ENCODE data around the gene C19orf53.

Gene C19orf53

GRCh38 chr19:13819238-13819637 is 45.0 kb downstream of the C19orf53 start:
- Histone ChIP-seq H3K4me1 (ENCODE audit: insufficient read depth, low read length, poor library complexity, severe bottlenecking) (no peaks in the 10 kb centered on the region), H3K27me3 (ENCODE audit: insufficient read depth, low read length, poor library complexity, severe bottlenecking) (no peaks in the 10 kb centered on the region), H3K9me3 (ENCODE audit: insufficient read depth, low read depth, low read length) (no peaks in the 10 kb centered on the region), H3K4me3 (ENCODE audit: low read length, poor library complexity, severe bottlenecking) (no peak overlapping the region), H2AFZ (ENCODE audit: low read length) (no peak overlapping the region), H3K9ac (ENCODE audit: low read depth, low read length, poor library complexity, severe bottlenecking) (no peak overlapping the region), H4K20me1 (ENCODE audit: insufficient read depth, low read length, poor library complexity, severe bottlenecking) (no peaks in the 10 kb centered on the region), H3K4me2 (ENCODE audit: low read depth, low read length, poor library complexity, severe bottlenecking) (no peak overlapping the region), H3F3A (ENCODE audit: low read depth) (no peaks in the 10 kb centered on the region), H3K9me2 (replicated peaks; ENCODE audit: low read depth, low read length) (no peaks in the 10 kb centered on the region), H3K36me3 (ENCODE audit: insufficient read depth, low read length) (no peaks in the 10 kb centered on the region), H3K79me2 (ENCODE audit: insufficient read depth, low read length) (no peaks in the 10 kb centered on the region)
- TF ChIP-seq CTCF (conservative IDR thresholded peaks at IDR 0.05; ENCODE audit: low read length) (no peak), EZH2phosphoT487 (IDR thresholded peaks at IDR 0.05; ENCODE audit: borderline replicate concordance) (no peak)

- Histone ChIP-seq H3K9me2 (replicated peaks; ENCODE audit: low read depth, low read length) (no peaks in the 10 kb centered on the region), H4K20me1 (ENCODE audit: insufficient read depth, low read length, poor library complexity, severe bottlenecking) (no peaks in the 10 kb centered on the region), H3K4me3 (ENCODE audit: low read length, poor library complexity, severe bottlenecking) (no peak overlapping the region), H3F3A (ENCODE audit: low read depth) (no peaks in the 10 kb centered on the region), H3K4me2 (ENCODE audit: low read depth, low read length, poor library complexity, severe bottlenecking) (no peak overlapping the region), H2AFZ (ENCODE audit: low read length) (no peak overlapping the region), H3K9me3 (ENCODE audit: insufficient read depth, low read depth, low read length) (no peaks in the 10 kb centered on the region), H3K36me3 (ENCODE audit: insufficient read depth, low read length) (no peaks in the 10 kb centered on the region), H3K79me2 (ENCODE audit: insufficient read depth, low read length) (no peaks in the 10 kb centered on the region), H3K27me3 (ENCODE audit: insufficient read depth, low read length, poor library complexity, severe bottlenecking) (no peaks in the 10 kb centered on the region), H3K9ac (ENCODE audit: low read depth, low read length, poor library complexity, severe bottlenecking) (no peak overlapping the region), H3K4me1 (ENCODE audit: insufficient read depth, low read length, poor library complexity, severe bottlenecking) (peaks cover 3% of the 10 kb centered on the region)
- TF ChIP-seq CTCF (conservative IDR thresholded peaks at IDR 0.05; ENCODE audit: low read length) = no peak
- TF ChIP-seq EZH2phosphoT487 (IDR thresholded peaks at IDR 0.05; ENCODE audit: borderline replicate concordance) = no peak
Observed at GRCh38 chr19:13821292-13821691, 47.0 kb downstream of the C19orf53 start.

- Histone ChIP-seq H3K4me2 (ENCODE audit: low read depth, low read length, poor library complexity, severe bottlenecking) (no peak overlapping the region), H3F3A (ENCODE audit: low read depth) (no peaks in the 10 kb centered on the region), H4K20me1 (ENCODE audit: insufficient read depth, low read length, poor library complexity, severe bottlenecking) (no peaks in the 10 kb centered on the region), H3K9me2 (replicated peaks; ENCODE audit: low read depth, low read length) (no peaks in the 10 kb centered on the region), H2AFZ (ENCODE audit: low read length) (no peak overlapping the region), H3K79me2 (ENCODE audit: insufficient read depth, low read length) (no peaks in the 10 kb centered on the region), H3K27me3 (ENCODE audit: insufficient read depth, low read length, poor library complexity, severe bottlenecking) (no peaks in the 10 kb centered on the region), H3K9me3 (ENCODE audit: insufficient read depth, low read depth, low read length) (no peaks in the 10 kb centered on the region), H3K4me1 (ENCODE audit: insufficient read depth, low read length, poor library complexity, severe bottlenecking) (peaks cover 3% of the 10 kb centered on the region), H3K9ac (ENCODE audit: low read depth, low read length, poor library complexity, severe bottlenecking) (no peak overlapping the region), H3K36me3 (ENCODE audit: insufficient read depth, low read length) (no peaks in the 10 kb centered on the region), H3K4me3 (ENCODE audit: low read length, poor library complexity, severe bottlenecking) (no peak overlapping the region)
- TF ChIP-seq EZH2phosphoT487 (IDR thresholded peaks at IDR 0.05; ENCODE audit: borderline replicate concordance) (no peak), CTCF (conservative IDR thresholded peaks at IDR 0.05; ENCODE audit: low read length) (no peak)
Observed at GRCh38 chr19:13823256-13823655, 49.0 kb downstream of the C19orf53 start.

Data from Loucy (cell line).